GM10248 (cell line): ENCODE data around the gene ACER3.

Source experiments
- CTCF ChIA-PET: fragments of 300-600 bp; sonication (Branson Sonifier 250); formaldehyde crosslinking; extraction: SDS; loops from one replicate; lab custom pipeline; 2021; ENCODE audit warnings: antibody characterized with exemption; lab: Yijun Ruan, JAX
- POLR2A ChIA-PET: fragments of 350-650 bp; sonication (Branson Sonifier 250); formaldehyde crosslinking; extraction: SDS; loops from one replicate; lab custom pipeline; 2020; ENCODE audit warnings: antibody characterized with exemption; lab: Yijun Ruan, JAX
- DNase-seq: peaks from one replicate; pipeline ENCODE4 v3.0.0; 2012; ENCODE audit errors: extremely low spot score
- CTCF ChIP-seq: IDR thresholded peaks from 2 replicates; pipeline ENCODE4 v1.5.1; 2012; ENCODE audit warnings: mild to moderate bottlenecking, low read depth; ENCODE audit errors: extremely low read depth, missing control alignments, control extremely low read depth

Gene ACER3

GRCh38 chr11:76831686-76832310 lies 28.9 kb upstream of the ACER3 start:
- DNase-seq = no peak
- TF ChIP-seq CTCF = no peak
- CTCF ChIA-PET = no interaction called here
- POLR2A ChIA-PET = no interaction called here

GRCh38 chr11:76832361-76832760 lies 28.4 kb upstream of the ACER3 start:
- ChIA-PET POLR2A (no interaction called here), CTCF (no interaction called here)
- no peak for TF ChIP-seq CTCF
- no peak for DNase-seq

GRCh38 chr11:76834151-76834550 lies 26.6 kb upstream of the ACER3 start:
- CTCF ChIA-PET = interaction anchor here (3.7 kb wide), 1 partner anchor 85 kb away, joined by 17 read pairs; no protein-coding TSS in a partner anchor
- TF ChIP-seq CTCF = no peak
- POLR2A ChIA-PET = no interaction called here
- DNase-seq = no peak

GRCh38 chr11:76835036-76835435 lies 25.7 kb upstream of the ACER3 start:
- no peak for DNase-seq
- CTCF ChIA-PET = interaction anchor here (1.1 to 3.7 kb wide), 2 partner anchors 47 to 84 kb away, joined by 3 to 17 read pairs; no protein-coding TSS in a partner anchor

GRCh38 chr11:76835928-76836612 lies 24.6 kb upstream of the ACER3 start:
- ChIA-PET CTCF (interaction anchor here (0.6 to 3.7 kb wide), 3 partner anchors 16 to 83 kb away, joined by 3 to 17 read pairs (median 3); no protein-coding TSS in a partner anchor), POLR2A (no interaction called here)
- no peak for DNase-seq
- TF ChIP-seq CTCF = no peak

More at GRCh38 chr11:76835036-76835435, 25.7 kb upstream of the ACER3 start:
- POLR2A ChIA-PET = no interaction called here
- no peak for TF ChIP-seq CTCF

- no peak for DNase-seq
- CTCF ChIA-PET = interaction anchor here (0.6 to 3.7 kb wide), 2 partner anchors 15 to 82 kb away, joined by 3 to 17 read pairs; no protein-coding TSS in a partner anchor
- no peak for TF ChIP-seq CTCF
- POLR2A ChIA-PET = no interaction called here
Measured at GRCh38 chr11:76836613-76837291, 24.0 kb upstream of the ACER3 start.
